K562 (cell line): ENCODE measurements around the gene MFSD11. TPM values are rescaled to one million over a fixed set of nuclear protein-coding genes. Genes with fewer than 3 reads are reported as not detected.

ENCODE experiments used
- ARID3A ChIP-seq: IDR thresholded peaks from 2 replicates; pipeline ENCODE4 v1.6.1; 2012; ENCODE audit warnings: low read depth, low read length, improper control_type of control experiment, borderline replicate concordance
- CBX8 ChIP-seq: fragments of 200-600 bp; sonication (generic); IDR thresholded peaks from 2 replicates; pipeline ENCODE4 v1.6.1; 2012; ENCODE audit warnings: borderline replicate concordance, mixed run types, low read depth, mild to moderate bottlenecking, moderate library complexity, mixed read lengths, low read length, control low read depth, inconsistent platforms; ENCODE audit not compliant: poor library complexity, severe bottlenecking; ENCODE audit errors: extremely low read depth
- CCAR2 ChIP-seq: fragments of 200-400 bp; formaldehyde crosslinking; IDR thresholded peaks from 2 replicates; pipeline ENCODE4 v1.6.1; 2017; ENCODE audit warnings: mild to moderate bottlenecking, low read depth, low read length
- EZH2 ChIP-seq: IDR thresholded peaks from 2 replicates; pipeline ENCODE4 v1.6.1; 2012; ENCODE audit warnings: low read depth, mild to moderate bottlenecking, inconsistent platforms, low read length, borderline replicate concordance
- FOXA1 ChIP-seq: fragments of 450-650 bp; IDR thresholded peaks from 2 replicates; pipeline ENCODE4 v1.6.1; 2016; ENCODE audit warnings: mild to moderate bottlenecking, borderline replicate concordance
- FOXK1 ChIP-seq: sonication (generic); formaldehyde crosslinking; IDR thresholded peaks from 2 replicates; pipeline ENCODE4 v1.8.0; 2022; ENCODE audit warnings: missing genetic modification reagents, mild to moderate bottlenecking, borderline replicate concordance
- IRF1 ChIP-seq: sonication (generic); formaldehyde crosslinking; IDR thresholded peaks from 2 replicates; pipeline ENCODE4 v1.8.0; 2022; ENCODE audit warnings: missing genetic modification reagents, mild to moderate bottlenecking, borderline replicate concordance
- MECOM ChIP-seq: fragments of 250-450 bp; sonication (Bioruptor Pico); IDR thresholded peaks from 2 replicates; pipeline ENCODE4 v1.8.0; 2022; ENCODE audit warnings: inconsistent platforms
- NCOA1 ChIP-seq: fragments of 450-650 bp; IDR thresholded peaks from 2 replicates; pipeline ENCODE4 v1.6.1; 2016; ENCODE audit warnings: low read depth
- PBX2 ChIP-seq, 2 experiments: IDR thresholded peaks in 1 of 2; conservative IDR thresholded peaks in 1 of 2; 2 replicates each; pipeline ENCODE4 v1.6.1; 2016; ENCODE audit warnings: low read depth in 2 of 2, mild to moderate bottlenecking in 1 of 2, missing compliant biosample characterization in 1 of 2, missing genetic modification characterization in 1 of 2, moderate library complexity in 1 of 2
- POLR2H ChIP-seq: IDR thresholded peaks from 2 replicates; pipeline ENCODE4 v1.6.1; 2016; ENCODE audit warnings: missing genetic modification characterization, low read depth, mild to moderate bottlenecking, control low read depth, missing compliant biosample characterization, moderate library complexity
- SP1 ChIP-seq: sonication (generic); formaldehyde crosslinking; IDR thresholded peaks from 2 replicates; pipeline ENCODE4 v1.8.1; 2022; ENCODE audit warnings: mild to moderate bottlenecking, missing genetic modification reagents
- TAF1 ChIP-seq: IDR thresholded peaks from 2 replicates; pipeline ENCODE4 v1.6.1; 2011; ENCODE audit warnings: mild to moderate bottlenecking, low read length, moderate library complexity; ENCODE audit not compliant: insufficient read depth, control insufficient read depth, severe bottlenecking; ENCODE audit errors: extremely low read depth
- ZBTB7A ChIP-seq: IDR thresholded peaks from 2 replicates; pipeline ENCODE4 v1.6.1; 2011; ENCODE audit warnings: low read depth, mild to moderate bottlenecking, low read length, moderate library complexity, borderline replicate concordance; ENCODE audit not compliant: control insufficient read depth
- ZNF212 ChIP-seq: fragments of 450-650 bp; formaldehyde crosslinking; IDR thresholded peaks from 2 replicates; pipeline ENCODE4 v1.4.0; 2020; ENCODE audit warnings: mild to moderate bottlenecking
- ZNF3 ChIP-seq: fragments of 250-450 bp; sonication (Bioruptor Pico); IDR thresholded peaks from 2 replicates; pipeline ENCODE4 v1.5.0; 2021; ENCODE audit warnings: mild to moderate bottlenecking, moderate library complexity
- ZNF740 ChIP-seq, 3 experiments: fragments of 200-800 bp in 1 of 3; sonication (Bioruptor generic) in 1 of 3; sonication (generic) in 1 of 3; formaldehyde crosslinking in 1 of 3; IDR thresholded peaks; 2 replicates each; pipeline versions ENCODE4 v1.6.1 to v1.8.0; 2016 to 2022; ENCODE audit warnings: mild to moderate bottlenecking in 2 of 3, missing compliant biosample characterization in 2 of 3, missing genetic modification characterization in 2 of 3, missing genetic modification reagents in 1 of 3
- polyA plus RNA-seq, 8 experiments: library from polyadenylated mRNA; depleted of rRNA in 4 of 8; stranded (reverse) in 5 of 8; unstranded in 3 of 8; fragments of >200 nt; fragmentation: Nextera tagmentation in 2 of 8; fragmentation: Illumina TruSeq in 1 of 8; extraction: Ambion mirVana in 2 of 8; extraction: Trizol in 1 of 8; gene quantifications; 2 replicates each; pipeline versions ENCODE4 v1.2.1 to v1.2.3, GENCODE V29; 2011 to 2014; ENCODE audit warnings: inconsistent platforms in 1 of 8, missing spikeins in 1 of 8
- total RNA-seq, 7 experiments: library from RNA; depleted of rRNA in 6 of 7; stranded (reverse); fragments of >200 nt in 6 of 7; fragmentation: Illumina TruSeq in 2 of 7; extraction: Trizol in 2 of 7; gene quantifications; 2 replicates each; pipeline versions ENCODE4 v1.2.1 to v1.2.3, GENCODE V29; 2011 to 2021; ENCODE audit warnings: low replicate concordance in 1 of 7

Gene MFSD11
- total and polyA plus RNA-seq, 9 of the 15 experiments (the other 6 are each of a cell fraction or from before 2014, with no cell fraction given), result 14.4 to 24.5 (median 19.9) TPM

GRCh38 chr17:76737676-76738467 is at the start of gene MFSD11 (continued):
- no peak for TF ChIP-seq CCAR2
- TF ChIP-seq ZBTB7A, result peak; percentile 72
- no peak for TF ChIP-seq ARID3A
- no peak for TF ChIP-seq IRF1 (CRISPR knock-in tag)
- no peak for TF ChIP-seq FOXK1 (CRISPR knock-in tag)
- no peak for TF ChIP-seq NCOA1
- TF ChIP-seq ZNF740 (CRISPR knock-in tag; IDR thresholded peaks at IDR 0.05), result no peak
- no peak for TF ChIP-seq ZNF740 (tag; IDR thresholded peaks at IDR 0.05)
- 0 out of 2 replicates have a peak, but pooled peaks have one; percentile 23 for TF ChIP-seq MECOM (CRISPR knock-in tag)
- no peak for TF ChIP-seq PBX2 (CRISPR knock-in tag; IDR thresholded peaks at IDR 0.05; ENCODE audit: low read depth)
- TF ChIP-seq PBX2 (tag; conservative IDR thresholded peaks at IDR 0.05; ENCODE audit: low read depth), result no peak
- peak; percentile 54 for TF ChIP-seq TAF1
- TF ChIP-seq FOXA1, result no peak
- peak; percentile 81 for TF ChIP-seq SP1 (CRISPR knock-in tag)
- TF ChIP-seq ZNF212, result no peak
- no peak for TF ChIP-seq CBX8
- no peak for TF ChIP-seq POLR2H
- no peak for TF ChIP-seq EZH2
- TF ChIP-seq ZNF3 (CRISPR knock-in tag), result no peak
